Left kidney (tissue), 2 donors: Measurements from ENCODE around the gene PRPH2. TPM values are rescaled to one million over a fixed set of nuclear protein-coding genes. Genes with fewer than 3 reads are reported as not detected.
"Not testable (repeated sequence)": the region's sequence is repeated elsewhere in the genome, so short reads cannot be mapped to it uniquely, and the experiment has no call there.

Experiments
- DNase-seq: peaks from one replicate; pipeline ENCODE4 v3.0.0-alpha.2; 2013
- polyA plus RNA-seq: library from polyadenylated mRNA; unstranded; fragments of 120-200 nt; gene quantifications from one replicate; pipeline ENCODE4 v1.2.1, GENCODE V29; 2013; ENCODE audit not compliant: insufficient read length

PRPH2 gene
- polyA plus RNA-seq, 1 donor: 3.1 TPM

- DNase-seq: no peak
Measured at GRCh38 chr6:42742116-42742894, 19.9 kb upstream of the PRPH2 start.

GRCh38 chr6:42740725-42741124 lies 18.3 kb upstream of the PRPH2 start:
- DNase-seq: no peak

- DNase-seq: no peak
Measured at GRCh38 chr6:42735976-42736375, 13.6 kb upstream of the PRPH2 start.

GRCh38 chr6:42733867-42734481 lies 11.6 kb upstream of the PRPH2 start:
- DNase-seq: not testable (repeated sequence)

GRCh38 chr6:42729731-42730130 lies 7.3 kb upstream of the PRPH2 start:
- DNase-seq: no peak

GRCh38 chr6:42727627-42728026 lies 5.2 kb upstream of the PRPH2 start:
- DNase-seq: no peak

GRCh38 chr6:42727087-42727611 lies 4.8 kb upstream of the PRPH2 start:
- DNase-seq: no peak

- DNase-seq: peak; percentile 83
Measured at GRCh38 chr6:42726485-42727086, 4.2 kb upstream of the PRPH2 start.

- no peak for DNase-seq
Measured at GRCh38 chr6:42726026-42726425, 3.6 kb upstream of the PRPH2 start.

- no peak for DNase-seq
Measured at GRCh38 chr6:42724825-42725224, 2.4 kb upstream of the PRPH2 start.

- DNase-seq: no peak
Measured at GRCh38 chr6:42720739-42721138, 1.7 kb downstream of the PRPH2 start.

- no peak for DNase-seq
Measured at GRCh38 chr6:42715871-42716270, 6.5 kb downstream of the PRPH2 start.

- no peak for DNase-seq
Measured at GRCh38 chr6:42714098-42714761, 8.2 kb downstream of the PRPH2 start.

- DNase-seq: no peak
Measured at GRCh38 chr6:42711930-42712329, 10.5 kb downstream of the PRPH2 start.

- DNase-seq: peak; percentile 27
Measured at GRCh38 chr6:42710316-42710715, 12.1 kb downstream of the PRPH2 start.

- DNase-seq: no peak
Measured at GRCh38 chr6:42709871-42710270, 12.5 kb downstream of the PRPH2 start.

- DNase-seq: no peak
Measured at GRCh38 chr6:42708096-42708495, 14.3 kb downstream of the PRPH2 start.

GRCh38 chr6:42707595-42707994 lies 14.8 kb downstream of the PRPH2 start:
- no peak for DNase-seq

- no peak for DNase-seq
Measured at GRCh38 chr6:42704937-42705374, 17.4 kb downstream of the PRPH2 start.

GRCh38 chr6:42704251-42704936 lies 18.0 kb downstream of the PRPH2 start:
- DNase-seq: peak; percentile 48

GRCh38 chr6:42702786-42703185 lies 19.6 kb downstream of the PRPH2 start:
- DNase-seq: not testable (repeated sequence)

- no peak for DNase-seq
Measured at GRCh38 chr6:42702200-42702599, 20.2 kb downstream of the PRPH2 start.
